Fibroblast of the conjunctiva (primary cell): Measurements from ENCODE around the gene MBNL1.
A peak's percentile ranks its signal among the peaks of the same experiment; 100 is the strongest.

Experiments used
- DNase-seq: peaks from one replicate; pipeline ENCODE4 v3.0.0-alpha.2; 2010; ENCODE audit warnings: low read depth

The MBNL1 gene

DNA sequence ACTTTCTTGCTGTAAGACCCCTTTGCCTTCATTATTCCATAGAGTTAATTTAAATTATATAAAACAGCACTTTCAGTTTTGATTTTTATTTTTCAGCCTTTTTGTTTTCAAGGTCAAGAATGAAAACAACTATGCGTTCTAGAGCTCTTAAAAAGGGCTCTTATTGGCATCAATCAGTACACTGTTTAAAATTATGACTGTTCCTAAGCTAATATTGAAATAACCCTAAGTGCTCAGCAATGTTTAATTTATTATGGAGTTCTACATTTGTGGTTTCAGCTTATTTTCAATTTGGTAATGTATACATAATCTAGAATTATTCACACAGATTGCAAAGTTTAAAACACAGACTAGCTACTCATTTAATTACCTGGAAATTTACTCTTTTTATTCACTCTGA, 179.4 kb downstream of the MBNL1 start:
- no peak for DNase-seq

DNA sequence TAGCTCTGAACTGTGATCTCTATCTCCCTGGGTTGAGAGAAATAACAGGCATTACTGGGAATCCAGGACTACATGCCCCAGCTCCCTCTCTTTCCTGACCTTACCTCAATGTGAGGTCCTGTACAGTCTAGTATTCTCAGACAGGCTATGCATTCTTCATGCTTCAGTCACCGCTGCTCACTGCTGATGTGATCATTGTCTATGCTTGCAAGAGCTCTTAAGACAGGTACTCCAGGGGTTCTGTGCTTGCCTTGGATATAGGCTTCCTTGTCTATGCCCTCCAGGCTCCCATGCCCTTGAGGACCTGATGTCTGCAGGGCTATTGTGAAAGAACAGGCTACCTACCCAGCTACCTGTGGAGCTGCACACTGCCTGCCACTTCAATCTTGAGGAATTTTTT, 183.6 kb downstream of the MBNL1 start:
- no peak for DNase-seq

DNA sequence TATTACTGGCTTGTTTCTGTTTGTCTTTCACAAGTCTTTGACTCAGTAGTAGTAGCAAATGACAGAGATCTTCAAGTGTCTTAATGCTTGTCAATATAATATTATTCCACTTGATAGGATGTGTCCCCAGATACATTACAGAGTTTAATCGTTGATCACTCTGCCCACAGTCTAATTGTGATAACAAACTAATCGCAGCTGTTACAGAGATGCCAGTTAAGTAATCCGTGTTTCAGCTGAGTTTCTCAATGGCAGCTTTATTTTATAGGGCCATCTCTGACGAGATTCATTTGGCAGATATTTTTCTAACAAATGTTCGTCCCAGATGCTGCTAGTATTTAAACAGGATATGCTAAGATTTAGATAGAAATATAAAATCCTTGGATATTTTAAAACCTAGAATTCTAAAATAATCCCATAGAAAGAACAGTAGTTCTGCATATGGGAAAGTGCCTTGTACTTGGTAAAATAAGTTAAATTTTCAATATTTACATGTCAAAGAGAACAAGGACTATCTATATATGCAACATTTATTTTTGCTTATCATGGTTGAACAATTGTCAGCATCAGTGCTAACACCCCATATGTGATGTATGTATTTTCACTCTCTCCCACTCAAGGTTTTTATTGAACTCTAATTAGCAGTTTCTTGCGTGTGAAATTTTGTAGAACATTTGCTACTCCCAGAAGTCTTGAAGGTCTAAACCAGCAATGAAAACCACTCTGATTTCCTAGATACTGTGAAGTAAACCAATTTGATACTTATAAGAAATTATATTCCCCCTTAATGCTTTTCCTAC, 185.5 kb downstream of the MBNL1 start:
- DNase-seq: no peak

DNA sequence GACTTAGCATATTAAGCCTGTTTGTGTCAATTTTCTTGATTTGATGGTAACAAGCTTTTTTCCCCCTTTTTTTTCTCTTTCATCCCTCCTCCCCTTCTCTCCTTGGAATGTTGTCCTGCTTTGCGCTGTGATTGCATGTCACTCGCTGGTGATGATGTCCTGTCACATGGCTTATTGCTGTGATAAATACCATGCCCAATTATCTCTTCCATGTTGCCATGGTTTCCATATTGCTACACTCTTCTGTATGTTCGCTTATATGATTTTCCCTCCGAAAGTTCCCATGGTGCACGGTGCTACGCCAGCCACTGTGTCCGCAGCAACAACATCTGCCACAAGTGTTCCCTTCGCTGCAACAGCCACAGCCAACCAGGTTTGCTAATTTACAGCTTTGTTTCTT, 187.3 kb downstream of the MBNL1 start:
- DNase-seq: no peak

DNA sequence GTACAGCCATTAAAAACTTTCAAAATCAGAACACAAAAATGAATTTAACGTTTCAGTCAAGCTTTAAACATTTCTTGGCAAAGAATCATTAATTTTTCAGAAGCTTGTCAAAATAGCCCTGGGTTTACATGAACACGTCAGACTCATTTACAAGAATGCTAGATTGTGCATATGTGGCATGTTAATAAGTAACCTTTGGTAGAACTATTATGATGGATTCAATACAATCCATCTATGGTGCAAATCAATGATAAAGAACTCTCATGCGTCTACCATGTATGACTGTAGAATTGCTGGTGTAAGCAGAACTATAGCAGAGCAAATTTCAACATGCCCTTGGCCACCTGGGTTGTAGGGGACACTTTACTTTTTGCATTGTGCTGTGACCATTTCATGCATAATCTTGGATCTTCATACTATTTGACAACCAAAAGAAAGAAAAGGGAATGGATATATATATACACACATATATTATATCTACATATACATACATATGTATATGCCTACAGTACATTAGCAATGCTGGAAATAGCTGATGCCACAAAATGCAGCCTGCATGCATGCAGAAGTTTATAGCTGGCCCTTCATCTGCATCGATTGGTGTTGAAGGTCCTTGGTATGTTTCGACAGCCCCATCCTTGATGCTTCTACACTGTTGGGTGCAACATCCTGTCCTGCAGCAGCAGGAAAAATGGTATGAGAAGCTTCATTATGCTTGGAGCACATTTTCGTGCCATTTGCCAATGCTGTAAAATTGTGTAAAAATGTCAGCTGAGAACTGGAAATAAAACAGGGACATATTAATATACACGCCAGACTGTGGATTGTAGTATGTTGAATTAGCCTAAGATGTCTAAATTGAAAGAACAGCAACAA, 189.0 kb downstream of the MBNL1 start:
- DNase-seq: no peak

DNA sequence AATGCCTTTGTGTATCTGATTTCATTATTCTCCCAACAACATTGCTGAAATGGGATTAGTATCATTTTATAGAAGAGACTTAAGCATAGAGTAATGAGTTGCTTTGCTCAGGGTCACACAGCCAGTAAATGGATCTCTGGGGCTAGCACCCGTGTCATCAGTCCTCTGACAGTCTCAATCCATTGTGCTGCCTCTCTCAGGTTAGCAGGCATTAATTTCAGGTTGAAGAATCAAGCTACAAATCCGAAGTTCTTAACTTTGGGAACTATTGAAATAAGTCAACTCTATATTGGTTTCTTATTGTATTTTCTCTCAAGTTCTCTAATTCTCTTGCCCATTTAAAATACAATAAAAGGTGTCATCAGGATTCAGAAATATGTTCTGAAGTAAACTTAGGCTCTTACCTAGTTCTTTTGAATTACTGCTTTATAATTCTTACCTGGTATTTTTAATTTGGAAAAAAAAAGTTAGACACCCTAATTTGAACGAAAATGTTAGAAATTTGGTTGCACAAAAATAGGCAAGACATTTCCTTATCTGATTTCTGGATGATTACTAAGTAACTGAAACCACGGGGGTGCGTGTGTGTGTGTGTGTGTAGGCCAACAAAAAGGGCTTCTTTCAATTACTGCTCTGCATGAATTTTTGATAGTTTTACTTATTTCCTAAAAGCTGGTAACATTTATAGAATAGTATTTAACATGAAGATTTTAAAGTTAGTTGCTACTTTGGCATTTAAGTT, 189.8 kb downstream of the MBNL1 start:
- DNase-seq: no peak

DNA sequence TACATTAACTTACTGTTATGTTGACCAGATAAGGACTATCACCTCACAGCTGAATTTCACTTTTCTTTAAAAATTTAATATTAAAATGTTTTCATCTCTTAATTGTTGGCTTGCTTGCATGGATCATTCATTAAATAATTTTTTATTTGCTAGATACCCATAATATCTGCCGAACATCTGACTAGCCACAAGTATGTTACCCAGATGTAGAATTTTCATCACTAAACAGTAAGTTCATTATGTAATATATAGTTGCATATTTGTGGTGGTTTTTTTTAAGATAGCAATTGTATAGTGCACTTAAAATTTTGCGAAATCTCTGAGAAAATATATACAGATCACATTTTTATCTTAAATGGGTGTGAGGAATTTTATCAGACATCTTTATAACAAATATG, 190.4 kb downstream of the MBNL1 start:
- DNase-seq: no peak

DNA sequence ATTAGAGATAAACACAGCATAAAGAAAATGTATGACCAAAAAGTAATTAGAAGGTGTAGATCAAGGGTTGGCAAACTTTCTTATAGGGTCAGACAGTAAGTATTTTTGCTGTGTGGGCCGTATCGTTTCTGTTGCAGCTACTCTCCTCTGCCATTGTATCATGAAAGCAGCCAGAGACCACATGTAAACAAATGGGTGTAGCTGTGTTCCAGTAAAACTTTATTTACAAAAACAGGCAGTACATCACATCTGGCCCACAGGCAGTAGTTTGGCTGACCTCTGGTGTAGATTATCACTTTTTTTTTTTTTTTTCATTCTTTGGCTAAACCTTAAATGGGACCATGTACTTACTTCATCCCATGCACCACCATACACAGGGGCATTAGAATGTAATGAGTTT, 190.8 kb downstream of the MBNL1 start:
- no peak for DNase-seq

DNA sequence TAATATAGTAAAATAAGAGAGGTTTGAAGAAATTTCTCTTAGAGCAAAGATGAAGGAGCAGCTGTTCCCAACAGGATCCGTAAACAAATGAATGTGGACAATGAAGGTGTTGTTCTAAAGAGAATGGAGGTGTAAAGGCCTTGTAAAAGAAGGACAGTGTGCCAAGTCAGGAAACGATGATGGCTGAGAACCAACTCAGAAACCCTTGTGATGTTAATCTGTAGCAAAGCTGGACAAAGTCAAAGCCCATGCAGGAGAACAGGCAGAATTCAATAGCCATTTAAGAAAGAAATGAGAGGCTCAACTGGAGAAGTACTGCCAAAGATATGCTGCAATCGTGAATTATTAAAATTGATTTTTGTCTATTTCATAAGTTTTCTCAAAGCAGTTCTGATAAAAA, 192.2 kb downstream of the MBNL1 start:
- no peak for DNase-seq

DNA sequence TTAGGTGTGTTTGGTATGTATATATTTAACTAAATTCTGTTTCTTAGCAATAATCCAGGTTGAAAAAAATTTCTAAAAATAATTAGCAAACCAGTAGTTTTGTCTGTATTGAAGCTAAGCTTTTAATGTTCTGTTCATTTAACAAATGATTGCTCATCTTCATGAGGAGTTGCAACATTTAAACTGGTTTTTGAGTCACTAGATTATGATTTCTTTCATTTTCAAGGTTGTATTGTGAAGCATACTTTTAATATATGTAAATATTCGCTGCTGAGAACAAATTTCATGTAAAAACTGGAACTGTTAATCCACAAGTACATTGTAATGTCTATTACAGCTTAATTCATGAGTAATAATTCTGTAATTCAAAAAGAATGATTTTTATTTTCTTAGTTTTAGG, 192.7 kb downstream of the MBNL1 start:
- DNase-seq: no peak

DNA sequence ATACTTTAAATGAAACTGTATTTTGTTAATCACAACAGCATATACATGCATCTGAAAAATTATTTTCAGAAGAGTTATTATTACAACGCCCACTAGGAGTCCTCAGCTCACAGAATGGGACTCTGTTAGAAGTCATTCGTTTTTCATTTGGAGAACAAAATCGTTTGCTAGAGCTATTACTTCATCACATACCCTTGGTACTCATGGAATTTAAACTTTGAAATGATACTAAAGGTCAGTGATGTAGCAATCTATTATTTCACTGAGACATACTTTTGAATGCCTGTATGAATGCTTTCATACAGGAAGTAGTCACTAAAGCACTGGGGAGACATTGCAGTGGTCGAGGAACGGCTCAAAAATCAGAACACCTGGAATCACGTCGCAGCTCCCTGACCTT, 198.1 kb downstream of the MBNL1 start:
- DNase-seq: peak; percentile 63

DNA sequence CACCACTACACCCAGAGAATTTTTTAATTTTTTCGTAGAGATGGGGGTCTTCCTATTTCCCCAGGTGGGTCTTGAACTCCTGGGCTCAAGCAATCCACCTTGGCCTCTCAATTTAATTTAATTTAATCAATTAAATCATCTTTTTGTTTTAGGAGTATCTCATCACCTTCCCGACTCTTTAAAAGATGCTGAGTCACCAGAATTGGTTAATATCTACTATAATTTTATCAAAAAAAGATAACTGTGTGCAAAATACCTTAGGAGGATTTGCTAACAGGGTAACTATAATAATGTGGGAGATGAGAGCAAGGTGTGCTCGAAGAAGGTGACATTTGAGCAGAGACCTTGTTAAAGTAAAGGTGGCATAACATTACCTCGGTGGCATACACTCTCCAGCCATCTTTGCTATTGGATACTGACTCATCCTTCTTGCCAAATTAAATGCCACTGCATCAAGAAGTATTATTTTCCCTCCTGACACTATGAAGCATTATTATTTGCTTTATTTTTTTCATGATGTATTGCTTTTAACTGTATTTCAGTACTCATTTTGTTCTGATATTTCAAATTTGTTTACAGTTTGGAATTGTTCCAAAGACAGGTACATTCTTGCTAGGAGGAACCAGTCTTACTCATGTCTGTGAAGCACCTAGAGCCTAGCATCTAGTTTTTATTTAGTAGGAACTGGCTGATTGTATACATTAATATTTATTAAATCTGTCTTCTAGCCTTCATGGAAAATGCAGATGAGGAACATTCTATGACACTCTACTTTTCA, 200.7 kb downstream of the MBNL1 start:
- no peak for DNase-seq

DNA sequence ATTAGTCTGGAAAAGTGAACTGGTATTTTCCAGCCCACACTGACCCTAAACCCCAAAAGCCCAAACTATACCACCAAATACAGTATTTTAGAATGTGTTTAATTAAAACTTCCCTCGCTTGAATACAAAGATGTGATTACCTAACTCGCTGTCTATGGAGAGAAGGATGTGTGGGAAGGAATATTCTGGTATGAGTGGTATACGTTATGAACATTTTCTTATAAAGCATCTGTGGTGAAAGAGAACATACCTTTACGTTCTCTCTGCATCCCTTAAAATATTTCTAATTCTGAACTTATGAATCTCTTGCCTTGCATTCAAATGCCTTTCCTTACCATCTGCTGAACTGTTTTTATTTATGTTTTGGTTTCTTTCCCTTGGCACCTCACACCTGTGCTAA, 201.4 kb downstream of the MBNL1 start:
- DNase-seq: no peak

DNA sequence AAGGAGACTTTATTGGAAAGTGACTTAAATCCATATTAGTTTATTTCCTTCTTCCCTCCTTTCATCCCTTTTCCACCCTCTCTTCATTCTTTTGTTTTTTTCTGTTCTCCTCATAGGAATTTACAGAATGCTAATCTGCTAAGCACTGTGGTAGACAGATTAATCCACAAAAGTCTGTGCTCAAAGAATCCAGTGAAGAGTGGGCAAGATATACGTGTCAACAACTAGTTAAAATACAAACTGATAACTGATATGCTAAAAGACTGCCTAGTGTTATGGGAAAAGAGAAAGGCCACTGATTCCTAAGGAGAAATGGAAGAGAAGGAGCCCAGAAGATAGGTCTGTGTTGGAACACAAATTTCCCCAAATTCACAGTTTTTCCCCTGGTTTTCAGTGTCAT, 202.2 kb downstream of the MBNL1 start:
- no peak for DNase-seq

DNA sequence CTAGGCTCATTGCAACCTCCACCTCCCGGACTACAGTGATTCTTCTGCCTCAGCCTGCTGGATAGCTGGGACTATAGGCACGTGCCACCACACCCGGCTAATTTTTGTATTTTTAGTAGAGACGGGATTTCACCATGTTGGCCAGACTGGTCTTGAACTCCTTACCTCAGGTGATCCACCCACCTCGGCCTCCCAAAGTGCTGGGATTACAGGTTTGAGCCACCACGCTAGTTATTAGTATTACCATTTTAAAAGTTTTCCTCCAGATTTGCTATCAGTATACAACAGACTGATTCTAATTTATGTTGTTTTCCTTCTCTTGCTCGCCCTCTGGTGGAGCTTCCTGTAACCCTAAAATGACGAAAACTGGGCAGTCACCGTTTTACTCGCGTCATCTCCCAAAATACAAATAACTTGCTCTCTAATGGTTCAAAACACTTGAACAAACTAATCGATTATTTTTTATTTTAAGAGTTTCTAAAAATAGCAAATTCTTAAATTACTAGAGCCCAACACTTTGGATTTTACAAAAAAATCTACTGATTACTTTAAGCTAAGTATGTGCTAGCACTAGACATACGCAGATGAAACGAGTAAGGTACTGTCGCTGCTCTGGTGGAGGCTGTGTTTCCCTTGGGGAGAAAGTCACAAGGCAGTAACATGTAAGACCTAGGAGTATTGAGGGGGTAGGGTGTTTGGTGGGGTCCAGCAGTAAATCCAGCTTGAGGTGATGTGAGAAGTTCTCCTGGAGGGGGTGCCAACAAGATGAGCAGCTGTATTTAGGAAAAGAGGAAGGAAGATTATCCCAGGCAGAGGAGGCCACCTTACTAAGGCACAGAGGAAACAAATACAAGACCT, 203.3 kb downstream of the MBNL1 start:
- peak; percentile 40 for DNase-seq

DNA sequence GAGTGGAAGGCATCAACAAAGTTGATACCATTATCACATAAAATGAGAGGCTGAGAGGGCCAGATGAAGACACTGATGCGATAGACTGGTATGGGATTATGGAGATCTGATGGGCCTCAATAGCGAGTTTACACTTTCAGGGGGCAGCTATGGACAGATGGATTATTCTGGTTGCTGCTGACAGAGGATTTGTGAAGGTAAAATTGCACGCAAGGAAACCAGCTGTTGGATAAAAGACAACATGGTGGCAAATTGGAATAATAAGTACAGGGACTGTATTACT, 203.9 kb downstream of the MBNL1 start:
- no peak for DNase-seq

DNA sequence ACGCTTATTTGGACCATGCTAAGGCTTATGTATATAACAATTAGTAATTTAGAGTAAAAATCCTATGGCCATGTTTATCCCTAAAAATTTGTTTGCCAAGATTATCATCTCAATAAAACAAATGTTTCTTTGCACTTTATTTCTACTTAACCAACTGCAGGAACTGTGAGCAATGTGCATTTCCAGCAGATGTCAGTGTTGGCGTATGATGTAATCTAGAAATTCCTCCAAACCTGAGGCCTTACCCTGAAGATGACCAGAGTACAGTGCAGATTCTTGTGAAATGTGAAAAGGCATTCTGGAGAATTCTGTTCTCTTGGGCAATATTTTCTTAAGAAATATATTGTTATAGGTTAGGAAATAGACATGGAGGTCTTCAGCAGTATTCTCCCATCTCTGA, 205.9 kb downstream of the MBNL1 start:
- DNase-seq: peak; percentile 74

DNA sequence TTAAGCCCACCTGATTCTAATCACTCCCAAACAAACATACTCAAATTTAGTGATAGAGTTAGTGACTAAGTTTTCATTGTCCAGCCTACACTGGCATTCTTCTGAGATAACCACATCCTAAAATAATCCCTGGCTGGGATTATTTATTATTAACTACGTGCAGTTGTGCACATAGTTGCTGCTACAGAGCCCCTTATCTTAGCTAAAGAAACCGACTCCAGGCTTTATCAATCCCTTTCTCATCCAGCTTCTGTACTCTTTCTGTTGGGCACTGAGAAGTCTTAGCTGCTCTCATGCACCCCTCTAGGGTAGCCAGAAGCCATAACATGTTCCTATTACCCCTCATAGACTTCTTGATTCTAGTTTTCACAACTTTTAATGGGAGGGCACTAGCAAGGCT, 208.7 kb downstream of the MBNL1 start:
- no peak for DNase-seq

DNA sequence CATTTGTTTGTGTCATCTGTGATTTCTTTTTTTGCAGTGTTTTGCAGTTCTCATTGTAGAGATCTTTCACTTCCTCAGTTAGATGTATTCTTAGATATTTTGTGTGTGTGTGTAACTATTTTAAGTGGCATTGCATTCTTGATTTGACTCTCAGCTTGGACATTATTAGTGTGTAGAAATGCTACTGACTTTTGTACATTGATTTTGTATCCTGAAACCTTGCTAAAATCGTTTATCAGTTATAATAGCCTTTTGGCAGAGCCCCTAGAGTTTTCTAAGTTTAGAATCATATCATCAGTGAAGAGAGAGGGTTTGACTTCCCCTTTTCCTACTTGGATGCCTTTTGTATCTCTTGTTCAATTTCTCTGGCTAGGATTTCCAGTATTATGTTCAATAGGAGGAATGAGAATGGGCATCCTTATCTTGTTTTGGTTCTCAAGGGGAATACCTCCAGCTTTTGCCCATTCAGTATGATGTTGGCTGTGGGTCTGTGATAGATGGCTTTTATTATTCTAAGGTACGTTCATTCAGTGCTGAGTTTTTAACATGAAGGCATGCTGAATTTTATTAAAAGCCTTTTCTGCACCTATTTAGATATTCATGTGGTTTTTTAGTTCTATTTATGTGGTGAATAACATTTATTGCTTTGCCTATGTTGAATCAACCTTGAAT, 211.7 kb downstream of the MBNL1 start:
- DNase-seq: no peak

DNA sequence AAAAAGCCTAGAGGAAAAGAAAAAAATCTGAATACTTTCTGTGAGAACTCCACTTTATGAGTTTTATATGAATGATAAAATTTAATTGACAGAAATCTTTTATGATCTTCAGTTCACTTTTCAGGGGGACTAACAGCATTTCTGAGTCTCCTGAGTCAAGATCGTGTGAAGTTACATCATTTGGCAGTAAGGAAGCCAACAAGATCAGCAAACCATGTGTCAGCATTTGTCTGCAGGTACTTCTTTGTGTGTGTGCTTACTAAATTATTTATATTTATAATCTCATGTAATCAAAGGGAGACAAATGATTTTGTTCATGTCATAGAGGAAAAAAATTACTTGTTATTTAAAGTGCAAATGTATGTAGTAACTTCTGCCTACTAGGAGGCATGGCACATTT, 217.6 kb downstream of the MBNL1 start:
- no peak for DNase-seq

DNA sequence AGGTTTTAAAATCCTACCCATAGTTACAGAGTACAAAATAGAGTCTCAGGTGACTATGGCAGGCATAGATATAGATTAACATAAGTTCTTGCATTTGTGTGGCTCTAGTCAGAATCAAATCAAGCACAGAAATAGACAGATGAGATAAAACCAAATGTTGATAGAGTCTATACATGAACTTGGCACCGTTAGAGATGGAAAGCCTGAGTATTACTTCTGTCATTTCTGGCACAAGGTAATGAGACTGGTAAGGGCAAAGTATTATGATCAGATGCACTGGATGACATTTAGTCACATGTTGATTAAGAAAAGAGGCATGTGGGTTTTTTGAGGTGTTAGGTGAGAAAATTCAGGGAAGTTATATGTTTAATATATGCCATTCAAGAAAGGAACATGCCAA, 219.7 kb downstream of the MBNL1 start:
- DNase-seq: no peak
